ENCODE data around the gene AP4E1.
"Not testable (repeated sequence)": the region's sequence is repeated elsewhere in the genome, so short reads cannot be mapped to it uniquely, and the experiment has no call there.

AP4E1 gene

DNA sequence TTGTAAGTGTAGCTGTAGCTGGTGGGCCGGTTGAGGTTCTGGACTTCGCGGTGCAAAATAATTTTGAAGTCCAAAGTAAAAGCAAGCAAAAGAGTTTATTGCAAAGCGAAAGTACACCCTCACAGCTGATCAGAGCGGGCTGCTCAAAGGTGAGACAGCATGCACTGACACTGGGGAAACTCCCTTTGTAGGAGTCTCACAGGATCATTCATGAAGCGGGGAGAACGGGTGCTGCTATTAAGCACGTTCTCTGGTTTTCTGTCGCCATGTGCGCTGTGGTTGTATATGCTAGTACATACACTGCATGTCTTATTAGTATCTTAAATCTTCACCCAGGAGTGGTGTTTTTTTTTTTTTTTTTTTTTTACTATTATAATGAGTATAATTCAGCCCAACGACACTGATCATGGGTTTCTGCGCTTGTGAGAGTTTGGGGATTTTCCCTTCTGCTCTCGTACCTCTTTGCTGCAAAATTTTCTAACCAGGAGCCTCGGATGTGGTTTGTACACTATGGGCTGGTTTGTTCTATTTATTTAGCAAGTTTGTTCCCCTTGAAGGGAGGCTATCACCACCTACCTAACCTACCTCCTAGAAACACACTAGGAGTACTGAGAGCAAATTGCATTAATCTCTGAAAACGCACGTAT is 1.4 kb upstream of the AP4E1 start:
- H3K4me3 ChIP-seq (replicated peaks; ENCODE audit: low read depth, low read length): peak overlapping the region; percentile 82
- DNase-seq (ENCODE audit: low read depth): no peak
- no peak for TF ChIP-seq CTCF (IDR thresholded peaks at IDR 0.05; ENCODE audit: low read length, missing control alignments)

- TF ChIP-seq CTCF (IDR thresholded peaks at IDR 0.05; ENCODE audit: low read length, missing control alignments): no peak
- H3K4me3 ChIP-seq (replicated peaks; ENCODE audit: low read depth, low read length): peak overlapping the region; percentile 82
- DNase-seq (ENCODE audit: low read depth): peak; percentile 41
Measured at GRCh38 chr15:50907601-50908208, 778 bp upstream of the AP4E1 start.

GRCh38 chr15:50909010-50909317 is 481 bp downstream of the AP4E1 start:
- DNase-seq (ENCODE audit: low read depth): no peak
- H3K4me3 ChIP-seq (replicated peaks; ENCODE audit: low read depth, low read length): peak overlapping the region; percentile 82
- no peak for TF ChIP-seq CTCF (IDR thresholded peaks at IDR 0.05; ENCODE audit: low read length, missing control alignments)

DNA sequence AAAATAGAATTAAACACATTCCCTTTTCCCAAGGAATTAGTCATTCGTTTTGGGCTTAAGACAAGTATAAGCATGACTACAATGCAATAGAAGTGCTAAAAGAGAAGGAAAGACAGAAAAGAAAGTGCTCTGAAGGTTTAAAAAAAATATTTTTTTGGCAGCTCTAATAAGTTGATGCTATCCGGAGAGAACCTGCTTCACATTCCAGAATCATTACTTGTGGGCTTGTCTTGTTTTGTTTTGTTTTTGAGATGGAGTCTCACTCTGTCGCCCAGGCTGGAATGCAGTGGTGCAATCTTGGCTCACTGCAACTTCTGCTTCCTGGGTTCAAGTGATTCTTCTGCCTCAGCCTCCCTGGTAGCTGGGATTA is 1.9 kb downstream of the AP4E1 start:
- DNase-seq (ENCODE audit: low read depth): peak; percentile 87

GRCh38 chr15:50911001-50911400 is 2.5 kb downstream of the AP4E1 start:
- no peak overlapping the region for H3K4me3 ChIP-seq (replicated peaks; ENCODE audit: low read depth, low read length)
- no peak for TF ChIP-seq CTCF (IDR thresholded peaks at IDR 0.05; ENCODE audit: low read length, missing control alignments)
- peak; percentile 89 for DNase-seq (ENCODE audit: low read depth)

More for the DNA sequence above, 1.9 kb downstream of the AP4E1 start:
- H3K4me3 ChIP-seq (replicated peaks; ENCODE audit: low read depth, low read length): peak overlapping the region; percentile 82

GRCh38 chr15:50911621-50912020 is 3.1 kb downstream of the AP4E1 start:
- H3K4me3 ChIP-seq (replicated peaks; ENCODE audit: low read depth, low read length): no peak overlapping the region
- DNase-seq (ENCODE audit: low read depth): no peak
- no peak for TF ChIP-seq CTCF (IDR thresholded peaks at IDR 0.05; ENCODE audit: low read length, missing control alignments)

DNA sequence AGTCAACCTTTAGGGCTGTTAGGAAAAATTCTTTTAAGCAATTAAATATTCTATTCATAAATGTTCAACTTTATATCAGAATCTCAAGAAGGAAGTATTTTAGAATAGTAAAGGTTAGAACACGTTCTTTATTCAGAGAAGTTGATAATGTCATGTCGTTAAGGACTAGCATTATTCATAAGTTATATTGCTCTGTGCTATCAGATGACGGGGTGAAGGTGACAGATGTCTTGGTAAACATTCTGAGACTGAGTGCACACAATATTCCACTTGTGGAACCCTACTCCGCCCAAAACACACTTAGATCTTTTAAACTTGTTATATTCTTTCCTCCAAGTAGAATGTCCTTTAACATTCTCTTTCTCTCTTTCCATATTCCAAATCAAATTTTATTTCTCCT is 7.9 kb downstream of the AP4E1 start:
- no peak for TF ChIP-seq CTCF (IDR thresholded peaks at IDR 0.05; ENCODE audit: low read length, missing control alignments)

DNA sequence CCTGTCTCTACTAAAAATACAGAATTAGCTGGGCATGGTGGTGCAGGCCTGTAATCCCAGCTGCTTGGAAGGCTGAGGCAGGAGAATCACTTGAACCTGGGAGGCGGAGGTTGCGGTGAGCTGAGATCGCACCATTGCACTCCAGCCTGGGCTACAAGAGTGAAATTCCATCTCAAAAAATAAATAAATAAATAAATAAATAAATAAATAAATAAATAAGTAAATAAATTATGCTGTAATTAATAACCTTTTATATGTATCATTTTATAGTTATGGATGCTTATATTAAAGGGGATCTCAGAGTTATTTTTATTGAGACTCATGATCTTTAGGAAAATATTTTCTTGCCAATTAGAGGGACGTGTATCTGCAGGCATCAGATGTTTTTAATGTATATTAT is 10.9 kb downstream of the AP4E1 start:
- not testable (repeated sequence) for DNase-seq (ENCODE audit: low read depth)

More for the DNA sequence above, 7.9 kb downstream of the AP4E1 start:
- DNase-seq (ENCODE audit: low read depth): no peak
- no peak overlapping the region for H3K4me3 ChIP-seq (replicated peaks; ENCODE audit: low read depth, low read length)

More for the DNA sequence above, 10.9 kb downstream of the AP4E1 start:
- H3K4me3 ChIP-seq (replicated peaks; ENCODE audit: low read depth, low read length): not testable (repeated sequence)

All from fibroblast of pulmonary artery (primary cell).